Measurements from ENCODE around the gene SEMA5B.

Gene SEMA5B

DNA sequence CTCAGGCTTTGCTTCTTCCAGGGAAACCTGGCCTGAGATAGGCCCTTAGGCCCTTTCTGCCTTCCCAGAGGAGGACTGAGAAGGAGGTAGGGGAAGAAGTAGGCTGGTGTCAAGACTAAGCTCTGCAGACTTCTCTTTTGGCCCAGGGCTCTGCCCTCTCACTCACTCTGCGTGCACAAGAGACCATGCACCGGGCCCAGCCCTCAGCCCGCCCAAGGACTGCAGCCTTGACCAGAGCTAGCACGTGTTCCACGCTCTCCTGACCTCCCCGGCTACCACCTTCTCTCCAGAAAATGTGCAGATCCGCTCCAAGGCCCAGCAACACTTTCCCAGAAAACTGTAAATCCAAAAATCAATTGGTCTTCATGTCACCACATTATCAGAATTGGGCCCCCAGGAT is 59.8 kb downstream of the SEMA5B start:
- H3K9ac ChIP-seq (ENCODE audit: low read depth in 1 of 2, low read length in 2 of 2): no peak overlapping the region
- no peaks in the 10 kb centered on the region for H3K36me3 ChIP-seq (ENCODE audit: control insufficient read depth in 1 of 2, insufficient read depth in 2 of 2, low read length in 2 of 2)
- H3K4me3 ChIP-seq (ENCODE audit: low read depth in 1 of 2, low read length in 2 of 2): no peak overlapping the region
- no peaks in the 10 kb centered on the region for H3K9me3 ChIP-seq (ENCODE audit: control insufficient read depth in 1 of 2, low read length in 2 of 2)
- no peaks in the 10 kb centered on the region for H3K4me1 ChIP-seq (ENCODE audit: control insufficient read depth in 1 of 2, insufficient read depth in 2 of 2, low read length in 2 of 2)
- no peaks in the 10 kb centered on the region for H3K27me3 ChIP-seq (ENCODE audit: control insufficient read depth in 1 of 2, insufficient read depth in 2 of 2, low read length in 2 of 2)
- H3K27ac ChIP-seq (ENCODE audit: low read depth, low read length): no peak overlapping the region

DNA sequence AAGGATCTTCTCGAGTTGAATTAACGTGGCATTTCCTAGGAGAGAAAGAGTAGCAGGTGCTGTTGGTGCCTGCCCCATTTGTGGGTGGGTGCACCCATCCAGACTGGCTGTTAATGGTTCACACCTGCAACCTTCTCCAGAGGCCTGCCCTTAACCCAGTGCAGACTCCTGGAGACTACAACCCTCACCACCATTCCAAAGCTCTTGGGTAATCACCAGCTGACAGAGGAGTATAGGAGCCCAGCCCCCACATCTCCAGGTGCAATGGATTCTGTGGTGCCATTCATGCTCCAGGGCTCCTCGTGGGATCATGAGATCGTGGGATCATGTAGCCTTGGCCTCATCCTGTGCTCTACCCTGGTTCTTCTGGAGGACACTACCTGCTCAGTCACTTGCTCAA is 60.2 kb downstream of the SEMA5B start:
- H3K27me3 ChIP-seq (ENCODE audit: control insufficient read depth in 1 of 2, insufficient read depth in 2 of 2, low read length in 2 of 2): no peaks in the 10 kb centered on the region
- H3K9me3 ChIP-seq (ENCODE audit: control insufficient read depth in 1 of 2, low read length in 2 of 2): no peaks in the 10 kb centered on the region
- no peaks in the 10 kb centered on the region for H3K36me3 ChIP-seq (ENCODE audit: control insufficient read depth in 1 of 2, insufficient read depth in 2 of 2, low read length in 2 of 2)
- no peak overlapping the region for H3K9ac ChIP-seq (ENCODE audit: low read depth in 1 of 2, low read length in 2 of 2)
- no peak overlapping the region for H3K27ac ChIP-seq (ENCODE audit: low read depth, low read length)
- no peak overlapping the region for H3K4me3 ChIP-seq (ENCODE audit: low read depth in 1 of 2, low read length in 2 of 2)
- H3K4me1 ChIP-seq (ENCODE audit: control insufficient read depth in 1 of 2, insufficient read depth in 2 of 2, low read length in 2 of 2): no peaks in the 10 kb centered on the region

GRCh38 chr3:122966045-122966444 is 61.5 kb downstream of the SEMA5B start:
- no peak overlapping the region for H3K9ac ChIP-seq (ENCODE audit: low read depth in 1 of 2, low read length in 2 of 2)
- no peak overlapping the region for H3K4me3 ChIP-seq (ENCODE audit: low read depth in 1 of 2, low read length in 2 of 2)
- H3K27me3 ChIP-seq (ENCODE audit: control insufficient read depth in 1 of 2, insufficient read depth in 2 of 2, low read length in 2 of 2): peaks cover 0 to 3% of the 10 kb centered on the region in 2 donors
- no peaks in the 10 kb centered on the region for H3K4me1 ChIP-seq (ENCODE audit: control insufficient read depth in 1 of 2, insufficient read depth in 2 of 2, low read length in 2 of 2)
- H3K9me3 ChIP-seq (ENCODE audit: control insufficient read depth in 1 of 2, low read length in 2 of 2): no peaks in the 10 kb centered on the region
- no peak overlapping the region for H3K27ac ChIP-seq (ENCODE audit: low read depth, low read length)
- H3K36me3 ChIP-seq (ENCODE audit: control insufficient read depth in 1 of 2, insufficient read depth in 2 of 2, low read length in 2 of 2): no peaks in the 10 kb centered on the region

DNA sequence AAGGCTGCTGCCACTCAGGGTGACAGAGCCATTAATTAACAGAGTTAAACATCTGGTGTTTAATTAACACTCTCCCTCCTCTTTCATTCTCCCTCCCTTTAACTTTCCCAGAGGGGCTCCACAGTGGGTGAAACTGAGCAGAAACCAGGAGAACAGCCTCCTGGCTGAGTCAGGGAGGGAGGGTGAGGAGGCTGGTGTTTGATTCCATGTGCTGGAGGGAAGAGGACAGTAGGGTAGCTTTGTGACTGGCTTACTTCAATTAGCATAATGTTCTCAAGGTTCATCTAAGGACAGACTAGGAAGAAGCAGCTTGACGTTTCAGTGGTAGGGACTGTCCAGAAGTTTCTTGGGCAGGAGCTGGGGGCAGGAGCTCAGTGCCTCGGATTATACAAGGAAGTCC is 62.8 kb downstream of the SEMA5B start:
- no peaks in the 10 kb centered on the region for H3K4me1 ChIP-seq (ENCODE audit: control insufficient read depth in 1 of 2, insufficient read depth in 2 of 2, low read length in 2 of 2)
- peaks cover 0 to 3% of the 10 kb centered on the region in 2 donors for H3K27me3 ChIP-seq (ENCODE audit: control insufficient read depth in 1 of 2, insufficient read depth in 2 of 2, low read length in 2 of 2)
- H3K9me3 ChIP-seq (ENCODE audit: control insufficient read depth in 1 of 2, low read length in 2 of 2): no peaks in the 10 kb centered on the region
- H3K36me3 ChIP-seq (ENCODE audit: control insufficient read depth in 1 of 2, insufficient read depth in 2 of 2, low read length in 2 of 2): no peaks in the 10 kb centered on the region
- no peak overlapping the region for H3K4me3 ChIP-seq (ENCODE audit: low read depth in 1 of 2, low read length in 2 of 2)
- H3K9ac ChIP-seq (ENCODE audit: low read depth in 1 of 2, low read length in 2 of 2): no peak overlapping the region
- H3K27ac ChIP-seq (ENCODE audit: low read depth, low read length): no peak overlapping the region

DNA sequence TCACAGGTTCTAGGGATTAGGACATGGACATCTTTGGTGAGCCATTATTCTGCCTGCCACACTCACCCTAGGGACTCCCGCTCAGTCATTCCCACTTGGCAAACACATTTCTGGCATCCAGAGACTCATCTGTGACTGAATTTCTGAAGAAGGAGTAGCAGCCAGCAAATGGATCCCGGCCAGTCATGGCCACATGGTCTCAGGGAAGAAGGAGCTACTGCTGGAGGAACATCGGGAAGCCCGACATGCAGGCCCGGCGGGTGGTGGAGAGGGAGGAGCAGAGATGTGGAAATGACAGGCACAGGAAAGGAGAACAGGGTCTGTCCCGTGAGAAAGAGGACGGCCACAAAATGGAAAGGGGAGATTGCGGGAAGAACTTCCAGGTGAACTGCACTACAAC is 65.4 kb downstream of the SEMA5B start:
- H3K27ac ChIP-seq (ENCODE audit: low read depth, low read length): no peak overlapping the region
- H3K4me3 ChIP-seq (ENCODE audit: low read depth in 1 of 2, low read length in 2 of 2): no peak overlapping the region
- peaks cover 0 to 3% of the 10 kb centered on the region in 2 donors for H3K27me3 ChIP-seq (ENCODE audit: control insufficient read depth in 1 of 2, insufficient read depth in 2 of 2, low read length in 2 of 2)
- no peak overlapping the region for H3K9ac ChIP-seq (ENCODE audit: low read depth in 1 of 2, low read length in 2 of 2)
- no peaks in the 10 kb centered on the region for H3K36me3 ChIP-seq (ENCODE audit: control insufficient read depth in 1 of 2, insufficient read depth in 2 of 2, low read length in 2 of 2)
- H3K4me1 ChIP-seq (ENCODE audit: control insufficient read depth in 1 of 2, insufficient read depth in 2 of 2, low read length in 2 of 2): peaks cover 0 to 3% of the 10 kb centered on the region in 2 donors
- no peaks in the 10 kb centered on the region for H3K9me3 ChIP-seq (ENCODE audit: control insufficient read depth in 1 of 2, low read length in 2 of 2)

- no peak overlapping the region for H3K4me3 ChIP-seq (ENCODE audit: low read depth in 1 of 2, low read length in 2 of 2)
- no peaks in the 10 kb centered on the region for H3K36me3 ChIP-seq (ENCODE audit: control insufficient read depth in 1 of 2, insufficient read depth in 2 of 2, low read length in 2 of 2)
- H3K27ac ChIP-seq (ENCODE audit: low read depth, low read length): no peak overlapping the region
- H3K27me3 ChIP-seq (ENCODE audit: control insufficient read depth in 1 of 2, insufficient read depth in 2 of 2, low read length in 2 of 2): peaks cover 0 to 3% of the 10 kb centered on the region in 2 donors
- peaks cover 0 to 5% of the 10 kb centered on the region in 2 donors for H3K4me1 ChIP-seq (ENCODE audit: control insufficient read depth in 1 of 2, insufficient read depth in 2 of 2, low read length in 2 of 2)
- no peak overlapping the region for H3K9ac ChIP-seq (ENCODE audit: low read depth in 1 of 2, low read length in 2 of 2)
- H3K9me3 ChIP-seq (ENCODE audit: control insufficient read depth in 1 of 2, low read length in 2 of 2): no peaks in the 10 kb centered on the region
Measured at GRCh38 chr3:122961146-122961545, 66.4 kb downstream of the SEMA5B start.

GRCh38 chr3:122960652-122961051 is 66.9 kb downstream of the SEMA5B start:
- H3K9ac ChIP-seq (ENCODE audit: low read depth in 1 of 2, low read length in 2 of 2): no peak overlapping the region
- peaks cover 0 to 3% of the 10 kb centered on the region in 2 donors for H3K27me3 ChIP-seq (ENCODE audit: control insufficient read depth in 1 of 2, insufficient read depth in 2 of 2, low read length in 2 of 2)
- no peaks in the 10 kb centered on the region for H3K9me3 ChIP-seq (ENCODE audit: control insufficient read depth in 1 of 2, low read length in 2 of 2)
- no peak overlapping the region for H3K27ac ChIP-seq (ENCODE audit: low read depth, low read length)
- H3K4me3 ChIP-seq (ENCODE audit: low read depth in 1 of 2, low read length in 2 of 2): no peak overlapping the region
- peaks cover 0 to 5% of the 10 kb centered on the region in 2 donors for H3K4me1 ChIP-seq (ENCODE audit: control insufficient read depth in 1 of 2, insufficient read depth in 2 of 2, low read length in 2 of 2)
- no peaks in the 10 kb centered on the region for H3K36me3 ChIP-seq (ENCODE audit: control insufficient read depth in 1 of 2, insufficient read depth in 2 of 2, low read length in 2 of 2)

- Histone ChIP-seq H3K27me3 (ENCODE audit: control insufficient read depth in 1 of 2, insufficient read depth in 2 of 2, low read length in 2 of 2) (peaks cover 0 to 3% of the 10 kb centered on the region in 2 donors), H3K36me3 (ENCODE audit: control insufficient read depth in 1 of 2, insufficient read depth in 2 of 2, low read length in 2 of 2) (no peaks in the 10 kb centered on the region), H3K9me3 (ENCODE audit: control insufficient read depth in 1 of 2, low read length in 2 of 2) (no peaks in the 10 kb centered on the region), H3K27ac (ENCODE audit: low read depth, low read length) (no peak overlapping the region), H3K4me3 (ENCODE audit: low read depth in 1 of 2, low read length in 2 of 2) (no peak overlapping the region), H3K9ac (ENCODE audit: low read depth in 1 of 2, low read length in 2 of 2) (no peak overlapping the region), H3K4me1 (ENCODE audit: control insufficient read depth in 1 of 2, insufficient read depth in 2 of 2, low read length in 2 of 2) (peaks cover 0 to 5% of the 10 kb centered on the region in 2 donors)
Measured at GRCh38 chr3:122959339-122959738, 68.2 kb downstream of the SEMA5B start.

- no peak overlapping the region for H3K9ac ChIP-seq (ENCODE audit: low read depth in 1 of 2, low read length in 2 of 2)
- H3K4me1 ChIP-seq (ENCODE audit: control insufficient read depth in 1 of 2, insufficient read depth in 2 of 2, low read length in 2 of 2): peaks cover 0 to 5% of the 10 kb centered on the region in 2 donors
- H3K36me3 ChIP-seq (ENCODE audit: control insufficient read depth in 1 of 2, insufficient read depth in 2 of 2, low read length in 2 of 2): no peaks in the 10 kb centered on the region
- H3K27me3 ChIP-seq (ENCODE audit: control insufficient read depth in 1 of 2, insufficient read depth in 2 of 2, low read length in 2 of 2): peaks cover 0 to 3% of the 10 kb centered on the region in 2 donors
- H3K4me3 ChIP-seq (ENCODE audit: low read depth in 1 of 2, low read length in 2 of 2): no peak overlapping the region
- no peaks in the 10 kb centered on the region for H3K9me3 ChIP-seq (ENCODE audit: control insufficient read depth in 1 of 2, low read length in 2 of 2)
- H3K27ac ChIP-seq (ENCODE audit: low read depth, low read length): no peak overlapping the region
Measured at GRCh38 chr3:122957707-122958689, 69.6 kb downstream of the SEMA5B start.

GRCh38 chr3:122956693-122957455 is 70.7 kb downstream of the SEMA5B start:
- Histone ChIP-seq H3K27ac (ENCODE audit: low read depth, low read length) (no peak overlapping the region), H3K4me3 (ENCODE audit: low read depth in 1 of 2, low read length in 2 of 2) (no peak overlapping the region), H3K27me3 (ENCODE audit: control insufficient read depth in 1 of 2, insufficient read depth in 2 of 2, low read length in 2 of 2) (peaks cover 0 to 2% of the 10 kb centered on the region in 2 donors), H3K9me3 (ENCODE audit: control insufficient read depth in 1 of 2, low read length in 2 of 2) (no peaks in the 10 kb centered on the region), H3K9ac (ENCODE audit: low read depth in 1 of 2, low read length in 2 of 2) (no peak overlapping the region), H3K4me1 (ENCODE audit: control insufficient read depth in 1 of 2, insufficient read depth in 2 of 2, low read length in 2 of 2) (peaks cover 0 to 5% of the 10 kb centered on the region in 2 donors), H3K36me3 (ENCODE audit: control insufficient read depth in 1 of 2, insufficient read depth in 2 of 2, low read length in 2 of 2) (no peaks in the 10 kb centered on the region)

All from duodenal mucosa (tissue), 2 donors.